Pancreas (tissue), 10 donors: Measurements from ENCODE around the gene DNPH1. TPM values are rescaled to one million over a fixed set of nuclear protein-coding genes. Genes with fewer than 3 reads are reported as not detected.

Experiments
- ATAC-seq, 4 donors: fragments of 200-7000 bp; cut with Tn5 transposase; one replicate each; pipeline versions ENCODE4 v1.8.0 to v1.9.1; 2020; ENCODE audit warnings: mild to moderate bottlenecking in 4 of 4, moderate library complexity in 4 of 4
- DNase-seq, 6 donors: peaks; one replicate each; pipeline ENCODE4 v3.0.0-alpha.2; 2020
- FAIRE-seq: peaks from 2 replicates; lab custom pipeline; 2012; peaks lifted over from hg19 to GRCh38; lab: Jason Lieb, UNC
- H3K27ac ChIP-seq, 4 donors: fragments of 200-600 bp; sonication (generic); 1 replicate in 3 of 4; 2 replicates in 1 of 4; pipeline versions ENCODE4 v1.5.0 to v1.8.0; 2020
- H3K27me3 ChIP-seq, 4 donors: fragments of 200-600 bp; one replicate each; pipeline ENCODE4 v1.8.0; 2021
- H3K36me3 ChIP-seq, 3 donors: fragments of 200-600 bp; sonication (generic) in 1 of 3; one replicate each; pipeline versions ENCODE4 v1.5.0 to v1.8.0; 2020 to 2021
- H3K4me1 ChIP-seq, 3 donors: fragments of 200-600 bp; one replicate each; pipeline ENCODE4 v1.8.0; 2021
- H3K4me3 ChIP-seq, 4 donors: fragments of 200-600 bp; sonication (generic) in 2 of 4; one replicate each; pipeline versions ENCODE4 v1.5.0 to v1.8.0; 2020 to 2021
- H3K9me3 ChIP-seq, 4 donors: fragments of 200-600 bp; one replicate each; pipeline ENCODE4 v1.8.0; 2021
- WGBS, 2 donors: extraction: QIAGEN DNeasy Blood & Tissue Kit; methylation state at CpG; one replicate each; pipeline ENCODE4 v1.1.7; 2013; 5-methylcytosine and 5-hydroxymethylcytosine counted together
- intact Hi-C, 3 donors: fragments of 100-400 bp; cut with DNase I; formaldehyde crosslinking; loops; one replicate each; pipeline versions ENCODE4 v1.11.1 to v1.14.2; 2022
- polyA plus RNA-seq, 2 donors: library from polyadenylated mRNA; stranded (reverse); fragments of 200-250 nt; gene quantifications; one replicate each; pipeline ENCODE4 v1.2.3, GENCODE V29; 2013
- total RNA-seq, 6 donors: library from RNA; stranded (reverse); fragmentation: NEBNext Ultra II Directional in 4 of 6; extraction: Animal tissue kit (Norgen Biotek cat#: 25700) in 4 of 6; gene quantifications; one replicate each; pipeline versions ENCODE4 v1.2.1 to v1.2.4, GENCODE V29; 2021 to 2023
- TF ChIP-seq, protein P1 (sequence below), 4 donors: fragments of 200-600 bp; sonication (generic) in 3 of 4; IDR thresholded peaks; one replicate each; pipeline versions ENCODE4 v1.5.0 to v1.8.0; 2021; ENCODE audit warnings: antibody characterized with exemption in 4 of 4
- donor health status: healthy with polysubstance abuse.
- donor health status: DM: no; HTN: no; CAD: no; lungs with moderate emphysema.
- donor health status: DM: no; HTN: no; CAD: no.
- donor health status: control.
- donor health status: control.
- donor health status: Bipolar disorder and iron deficiency.
- donor health status: DM: yes; HTN: yes; CAD: no.
- donor health status: DM: no; HTN: no; CAD: no.
- donor health status: DM: no; HTN: no; CAD: no.
- donor health status: DM: yes; HTN: yes; CAD: no.

Gene DNPH1
- total and polyA plus RNA-seq, 8 donors: 19.9 to 73.3 (median 43.2) TPM

DNA sequence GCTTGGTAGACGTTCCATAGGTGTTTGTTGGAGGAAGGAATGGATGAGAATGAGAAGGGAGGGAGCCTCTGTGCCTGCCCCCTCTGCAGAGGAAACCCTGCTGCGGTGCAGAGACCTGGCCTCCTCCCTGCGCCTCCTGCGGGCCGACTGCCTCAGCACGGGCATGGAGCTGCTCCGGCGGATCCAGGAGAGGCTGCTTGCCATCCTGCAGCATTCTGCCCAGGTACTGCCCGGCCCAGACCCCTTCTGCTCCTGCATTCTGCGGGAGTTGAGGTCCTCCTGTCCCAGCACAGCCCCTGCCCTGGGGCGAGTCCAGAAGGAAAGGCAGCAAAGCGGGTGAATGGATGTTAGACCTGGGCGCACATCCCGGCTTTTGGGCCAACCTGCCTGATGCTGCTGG lies 6.1 kb downstream of the DNPH1 start:
- TF ChIP-seq, protein P1, sequence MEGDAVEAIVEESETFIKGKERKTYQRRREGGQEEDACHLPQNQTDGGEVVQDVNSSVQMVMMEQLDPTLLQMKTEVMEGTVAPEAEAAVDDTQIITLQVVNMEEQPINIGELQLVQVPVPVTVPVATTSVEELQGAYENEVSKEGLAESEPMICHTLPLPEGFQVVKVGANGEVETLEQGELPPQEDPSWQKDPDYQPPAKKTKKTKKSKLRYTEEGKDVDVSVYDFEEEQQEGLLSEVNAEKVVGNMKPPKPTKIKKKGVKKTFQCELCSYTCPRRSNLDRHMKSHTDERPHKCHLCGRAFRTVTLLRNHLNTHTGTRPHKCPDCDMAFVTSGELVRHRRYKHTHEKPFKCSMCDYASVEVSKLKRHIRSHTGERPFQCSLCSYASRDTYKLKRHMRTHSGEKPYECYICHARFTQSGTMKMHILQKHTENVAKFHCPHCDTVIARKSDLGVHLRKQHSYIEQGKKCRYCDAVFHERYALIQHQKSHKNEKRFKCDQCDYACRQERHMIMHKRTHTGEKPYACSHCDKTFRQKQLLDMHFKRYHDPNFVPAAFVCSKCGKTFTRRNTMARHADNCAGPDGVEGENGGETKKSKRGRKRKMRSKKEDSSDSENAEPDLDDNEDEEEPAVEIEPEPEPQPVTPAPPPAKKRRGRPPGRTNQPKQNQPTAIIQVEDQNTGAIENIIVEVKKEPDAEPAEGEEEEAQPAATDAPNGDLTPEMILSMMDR (IDR thresholded peaks at IDR 0.05): no peak
- 84 to 85% methylated on average over 14 of the region's 14 CpGs for WGBS, 2 donors
- Histone ChIP-seq H3K4me1 (peaks cover 0 to 4% (median 0%) of the 10 kb centered on the region in 3 donors), H3K27ac (no peak overlapping the region), H3K9me3 (no peaks in the 10 kb centered on the region), H3K27me3 (no peaks in the 10 kb centered on the region), H3K36me3 (no peaks in the 10 kb centered on the region), H3K4me3 (no peak overlapping the region)
- intact Hi-C loops: no loop called here
- FAIRE-seq (no peak), ATAC-seq (no peak), DNase-seq (no peak)

DNA sequence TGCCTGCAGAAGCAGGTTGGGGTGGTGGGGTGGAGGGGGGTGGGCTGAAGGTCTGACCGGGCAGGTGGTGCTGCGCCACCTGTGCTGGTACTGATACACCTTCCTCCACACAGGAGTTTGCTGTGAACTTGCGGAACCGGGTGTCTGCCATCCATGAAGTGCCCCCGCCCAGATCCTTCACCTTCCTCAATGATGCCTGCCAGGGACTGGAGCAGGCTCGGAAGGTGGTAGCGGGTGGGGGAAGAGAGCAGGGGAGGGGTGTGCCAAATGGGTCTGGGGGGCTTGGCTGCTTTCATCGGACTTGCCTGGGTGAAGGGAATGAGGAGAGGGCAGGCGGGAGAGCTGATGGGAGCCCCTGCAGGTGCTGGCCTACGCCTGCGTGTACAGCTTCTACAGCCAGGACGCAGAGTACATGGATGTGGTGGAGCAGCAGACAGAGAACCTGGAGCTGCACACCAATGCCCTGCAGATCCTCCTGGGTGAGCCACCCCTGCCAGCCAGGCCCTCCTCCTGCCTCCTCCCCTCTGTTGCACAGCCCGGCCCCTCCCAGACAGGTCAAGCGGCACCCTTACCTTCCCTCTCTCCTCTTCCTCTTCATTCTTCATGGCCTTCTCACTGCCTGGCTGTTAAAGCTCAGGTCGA lies 6.7 kb downstream of the DNPH1 start:
- intact Hi-C loops: no loop called here
- Histone ChIP-seq H3K36me3 (no peaks in the 10 kb centered on the region), H3K4me3 (no peak overlapping the region), H3K9me3 (no peaks in the 10 kb centered on the region), H3K27me3 (no peaks in the 10 kb centered on the region), H3K4me1 (no peaks in the 10 kb centered on the region), H3K27ac (no peak overlapping the region)
- ATAC-seq (no peak), DNase-seq (no peak), FAIRE-seq (no peak)
- TF ChIP-seq, protein P1 (IDR thresholded peaks at IDR 0.05): no peak
- 85 to 92% methylated on average over 15 of the region's 15 CpGs for WGBS, 2 donors

DNA sequence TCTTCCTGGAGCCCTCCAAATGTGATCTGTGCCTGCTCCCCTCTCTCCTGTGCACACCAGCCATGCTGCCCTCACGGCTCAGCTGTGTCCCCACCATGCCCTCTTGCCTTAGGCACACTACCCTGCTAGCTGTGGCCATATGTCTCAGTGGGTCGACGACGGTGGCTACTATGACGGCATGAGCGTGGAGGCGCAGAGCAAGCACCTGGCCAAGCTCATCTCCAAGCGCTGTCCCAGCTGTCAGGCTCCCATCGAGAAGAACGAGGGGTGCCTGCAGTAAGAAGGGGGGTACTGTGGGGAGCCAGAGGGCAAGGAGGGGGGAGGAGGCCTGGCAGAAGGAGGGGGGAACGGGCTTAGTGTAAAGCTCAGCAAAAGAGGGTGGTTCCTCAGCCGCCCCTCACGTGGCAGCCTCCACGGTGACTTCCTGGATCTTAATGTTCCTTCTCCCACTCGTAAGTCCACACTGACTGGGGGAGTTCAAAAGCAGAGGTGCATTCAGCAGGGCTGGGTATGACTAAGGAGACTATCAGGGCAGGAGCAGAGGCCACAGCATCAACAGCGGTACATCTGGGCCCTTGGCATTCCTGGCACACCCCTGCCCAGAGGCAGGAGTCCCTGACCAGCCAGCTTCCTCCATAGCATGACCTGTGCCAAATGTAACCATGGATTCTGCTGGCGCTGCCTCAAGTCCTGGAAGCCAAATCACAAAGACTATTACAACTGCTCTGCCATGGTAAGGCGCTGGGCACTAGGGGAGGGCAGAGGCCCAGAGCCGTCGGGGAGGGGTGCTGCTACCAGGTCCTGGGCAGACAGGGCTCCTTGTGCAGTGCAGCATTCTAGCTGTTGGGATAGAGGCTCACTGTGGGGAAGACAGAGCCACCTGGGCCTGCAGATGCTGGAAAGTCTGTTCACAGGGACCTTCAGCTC lies 8.0 kb downstream of the DNPH1 start:
- ATAC-seq (peak in 2 of 4 donors; percentile 8 to 21), DNase-seq (no peak), FAIRE-seq (no peak)
- Histone ChIP-seq H3K9me3 (no peaks in the 10 kb centered on the region), H3K36me3 (no peaks in the 10 kb centered on the region), H3K27me3 (no peaks in the 10 kb centered on the region), H3K27ac (no peak overlapping the region), H3K4me1 (no peaks in the 10 kb centered on the region), H3K4me3 (no peak overlapping the region)
- TF ChIP-seq, protein P1 (IDR thresholded peaks at IDR 0.05): no peak
- intact Hi-C loops: no loop called here
- WGBS, 2 donors: 83 to 87% methylated on average over 20 of the region's 20 CpGs

DNA sequence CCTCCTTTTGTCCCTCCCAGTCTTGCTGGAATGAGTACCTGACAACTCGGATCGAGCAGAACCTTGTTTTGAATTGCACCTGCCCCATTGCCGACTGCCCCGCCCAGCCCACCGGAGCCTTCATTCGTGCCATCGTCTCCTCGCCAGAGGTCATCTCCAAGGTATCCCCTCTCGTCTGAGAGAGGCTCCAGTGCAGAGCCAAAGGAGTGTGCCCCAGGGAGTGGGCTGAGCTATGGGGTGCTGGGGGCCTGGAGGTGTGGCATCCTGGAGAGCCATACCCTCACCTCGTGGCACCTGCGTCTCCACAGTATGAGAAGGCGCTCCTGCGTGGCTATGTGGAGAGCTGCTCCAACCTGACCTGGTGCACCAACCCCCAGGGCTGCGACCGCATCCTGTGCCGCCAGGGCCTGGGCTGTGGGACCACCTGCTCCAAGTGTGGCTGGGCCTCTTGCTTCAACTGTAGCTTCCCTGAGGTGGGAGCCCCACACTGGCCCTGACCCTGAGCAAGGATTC lies 8.8 kb downstream of the DNPH1 start:
- no peak overlapping the region for H3K27ac ChIP-seq
- 87 to 92% methylated on average over 16 of the region's 16 CpGs for WGBS, 2 donors
- intact Hi-C loops: no loop called here
- FAIRE-seq (no peak), DNase-seq (no peak), ATAC-seq (no peak)
- H3K4me1 ChIP-seq: no peaks in the 10 kb centered on the region
- H3K36me3 ChIP-seq: no peaks in the 10 kb centered on the region
- H3K27me3 ChIP-seq: no peaks in the 10 kb centered on the region
- TF ChIP-seq, protein P1 (IDR thresholded peaks at IDR 0.05): no peak
- no peak overlapping the region for H3K4me3 ChIP-seq
- no peaks in the 10 kb centered on the region for H3K9me3 ChIP-seq
